Measurements from ENCODE around the gene ZC3H4. TPM values are rescaled to one million over a fixed set of nuclear protein-coding genes. Genes with fewer than 3 reads are reported as not detected.

ZC3H4 gene
- total and polyA plus RNA-seq, 9 of the 15 experiments (the other 6 are each of a cell fraction or from before 2014, with no cell fraction given), result 2.2 to 75.6 (median 18.3) TPM

DNA sequence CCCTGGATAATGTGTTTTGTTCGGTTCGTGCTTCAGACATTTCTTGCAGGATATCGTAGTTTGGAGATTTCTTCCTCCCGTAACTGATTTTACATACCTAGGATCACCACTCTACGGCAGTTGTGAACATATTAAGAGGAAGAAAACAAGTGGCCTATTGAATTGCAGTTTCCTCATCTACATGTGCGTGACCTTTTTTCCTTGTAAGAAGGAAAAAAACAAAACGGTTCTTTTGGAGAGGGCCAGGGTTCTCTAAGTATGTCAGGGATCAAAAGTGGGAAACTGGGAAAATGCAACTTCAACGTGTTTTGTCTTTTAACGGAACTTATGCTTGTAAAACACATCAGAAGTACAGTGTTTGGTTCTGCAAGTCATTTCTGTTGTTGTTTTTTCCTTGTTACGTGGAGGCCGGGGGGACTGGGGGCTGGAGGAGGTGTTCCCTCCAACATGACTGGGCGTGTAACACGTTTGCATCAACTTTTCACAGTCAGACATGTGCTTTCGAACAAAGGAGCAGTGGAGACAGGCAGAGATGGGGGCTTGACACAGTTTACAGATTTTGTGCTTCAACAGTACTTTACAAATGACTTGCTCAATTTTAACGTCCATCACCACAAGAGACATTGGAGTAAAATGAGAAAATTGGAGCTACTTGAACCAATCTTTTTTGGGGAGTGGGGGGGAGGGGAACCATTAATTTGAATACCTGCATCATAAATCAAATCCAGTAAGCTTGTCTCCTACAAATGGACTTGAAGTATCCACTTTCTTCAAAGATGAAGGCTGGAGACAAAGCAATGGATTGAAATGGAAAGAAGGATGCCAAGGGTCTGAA lies 3.8 kb downstream of the ZC3H4 start (continued):
- TF ChIP-seq, protein P1, sequence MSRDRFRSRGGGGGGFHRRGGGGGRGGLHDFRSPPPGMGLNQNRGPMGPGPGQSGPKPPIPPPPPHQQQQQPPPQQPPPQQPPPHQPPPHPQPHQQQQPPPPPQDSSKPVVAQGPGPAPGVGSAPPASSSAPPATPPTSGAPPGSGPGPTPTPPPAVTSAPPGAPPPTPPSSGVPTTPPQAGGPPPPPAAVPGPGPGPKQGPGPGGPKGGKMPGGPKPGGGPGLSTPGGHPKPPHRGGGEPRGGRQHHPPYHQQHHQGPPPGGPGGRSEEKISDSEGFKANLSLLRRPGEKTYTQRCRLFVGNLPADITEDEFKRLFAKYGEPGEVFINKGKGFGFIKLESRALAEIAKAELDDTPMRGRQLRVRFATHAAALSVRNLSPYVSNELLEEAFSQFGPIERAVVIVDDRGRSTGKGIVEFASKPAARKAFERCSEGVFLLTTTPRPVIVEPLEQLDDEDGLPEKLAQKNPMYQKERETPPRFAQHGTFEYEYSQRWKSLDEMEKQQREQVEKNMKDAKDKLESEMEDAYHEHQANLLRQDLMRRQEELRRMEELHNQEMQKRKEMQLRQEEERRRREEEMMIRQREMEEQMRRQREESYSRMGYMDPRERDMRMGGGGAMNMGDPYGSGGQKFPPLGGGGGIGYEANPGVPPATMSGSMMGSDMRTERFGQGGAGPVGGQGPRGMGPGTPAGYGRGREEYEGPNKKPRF (IDR thresholded peaks at IDR 0.05; ENCODE audit: low read depth, low read length), result no peak
- TF ChIP-seq KAT8 (IDR thresholded peaks at IDR 0.05; ENCODE audit: low read depth), result no peak
- no peak for TF ChIP-seq KLF10 (CRISPR knock-in tag; IDR thresholded peaks at IDR 0.05)
- TF ChIP-seq, protein P2, sequence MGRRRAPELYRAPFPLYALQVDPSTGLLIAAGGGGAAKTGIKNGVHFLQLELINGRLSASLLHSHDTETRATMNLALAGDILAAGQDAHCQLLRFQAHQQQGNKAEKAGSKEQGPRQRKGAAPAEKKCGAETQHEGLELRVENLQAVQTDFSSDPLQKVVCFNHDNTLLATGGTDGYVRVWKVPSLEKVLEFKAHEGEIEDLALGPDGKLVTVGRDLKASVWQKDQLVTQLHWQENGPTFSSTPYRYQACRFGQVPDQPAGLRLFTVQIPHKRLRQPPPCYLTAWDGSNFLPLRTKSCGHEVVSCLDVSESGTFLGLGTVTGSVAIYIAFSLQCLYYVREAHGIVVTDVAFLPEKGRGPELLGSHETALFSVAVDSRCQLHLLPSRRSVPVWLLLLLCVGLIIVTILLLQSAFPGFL (CRISPR knock-in tag; IDR thresholded peaks at IDR 0.05), result no peak
- peak; percentile 23; the same call in 1 of the 2 replicates for TF ChIP-seq PHF8 (IDR thresholded peaks at IDR 0.05; ENCODE audit: borderline replicate concordance, low read length)
- no peak for TF ChIP-seq RHOXF2B (CRISPR knock-in tag; conservative IDR thresholded peaks at IDR 0.05)

DNA sequence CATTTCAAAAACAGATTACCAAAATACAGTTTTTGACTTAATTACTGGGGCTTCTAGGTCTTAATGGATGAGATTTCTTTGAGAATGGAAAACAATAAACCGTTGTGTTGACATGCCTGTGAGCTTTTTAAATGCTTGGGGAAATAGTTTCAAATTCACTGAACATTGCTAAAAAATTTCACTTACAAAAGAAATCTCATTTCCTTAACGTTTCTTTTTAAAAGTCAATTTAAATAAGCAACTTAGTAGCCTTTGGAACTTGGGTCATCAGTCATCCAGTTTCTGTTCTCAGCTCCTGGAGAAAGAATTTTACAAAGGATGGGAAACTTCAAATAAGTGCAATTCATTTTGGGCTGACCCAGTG lies 4.4 kb downstream of the ZC3H4 start:
- 8% methylated on average over 2 of the region's 2 CpGs for WGBS (ENCODE audit: insufficient coverage, low coverage, missing lambda C conversion rate)
- intact Hi-C loops (cut with micrococcal nuclease) (no loop called here), in situ Hi-C loops (cut with MboI) (no loop called here)
- H3K4me3 ChIP-seq, result peak overlapping the region; percentile 89
- peak overlapping the region; percentile 88 for H3K4me2 ChIP-seq (ENCODE audit: insufficient read depth, low read length)
- CTCF ChIA-PET (ENCODE audit: low intra/inter-chr PET ratio), result no interaction called here
- H3K27me3 ChIP-seq (ENCODE audit: control insufficient read depth in 2 of 2, insufficient read depth in 2 of 2, low read length in 2 of 2), result no peaks in the 10 kb centered on the region
- no peaks in the 10 kb centered on the region for H3K9me3 ChIP-seq (replicated peaks; ENCODE audit: control insufficient read depth, insufficient read depth, low read depth, low read length)
- H3K9me1 ChIP-seq (ENCODE audit: control insufficient read depth, insufficient read depth, low read length), result no peaks in the 10 kb centered on the region
- H3K4me1 ChIP-seq (replicated peaks in 1 of 2; ENCODE audit: control insufficient read depth in 2 of 2, insufficient read depth in 2 of 2, low read length in 2 of 2), result peaks cover 12 to 43% of the 10 kb centered on the region in 2 experiments
- POLR2A ChIA-PET, result interaction anchor here (0.7 to 1.7 kb wide), 4 partner anchors 7 to 80 kb away, joined by 3 to 5 read pairs (median 4); no protein-coding TSS in a partner anchor
- ATAC-seq (no peak), FAIRE-seq (no peak), DNase-seq (ENCODE audit: extremely low read depth in 1 of 4, low spot score in 3 of 4) (no peak)
- peak overlapping the region in 1 of 2 experiments; percentile 99; a peak in 2 of 4 replicates for H3K9ac ChIP-seq (ENCODE audit: insufficient read depth in 1 of 2, low read depth in 2 of 2, low read length in 2 of 2)
- peak overlapping the region; percentile 96 for H3K27ac ChIP-seq (ENCODE audit: extremely low read depth, low read depth, low read length)
- H3K79me2 ChIP-seq (ENCODE audit: control insufficient read depth, insufficient read depth, low read length), result peaks cover 83% of the 10 kb centered on the region
- no peaks in the 10 kb centered on the region for H4K20me1 ChIP-seq (replicated peaks; ENCODE audit: control insufficient read depth, insufficient read depth, low read length)
- no peak overlapping the region for H2AFZ ChIP-seq (ENCODE audit: low read depth, low read length)
- no TSS peak for BruUV-seq (replicated peaks)
- peaks cover 48% of the 10 kb centered on the region for H3K36me3 ChIP-seq (ENCODE audit: control insufficient read depth, insufficient read depth, low read length)
- 0 out of 2 replicates have a peak, but pooled peaks have one; percentile 10 for TF ChIP-seq ADNP (tag; IDR thresholded peaks at IDR 0.05)
- 0 out of 4 replicates have a peak, but pooled peaks of 1 of the 2 experiments have one; percentile 41 for TF ChIP-seq ZNF639 (CRISPR knock-in tag; conservative IDR thresholded peaks at IDR 0.05 in 1 of 2, IDR thresholded peaks at IDR 0.05 in 1 of 2)
- TF ChIP-seq, protein P3, sequence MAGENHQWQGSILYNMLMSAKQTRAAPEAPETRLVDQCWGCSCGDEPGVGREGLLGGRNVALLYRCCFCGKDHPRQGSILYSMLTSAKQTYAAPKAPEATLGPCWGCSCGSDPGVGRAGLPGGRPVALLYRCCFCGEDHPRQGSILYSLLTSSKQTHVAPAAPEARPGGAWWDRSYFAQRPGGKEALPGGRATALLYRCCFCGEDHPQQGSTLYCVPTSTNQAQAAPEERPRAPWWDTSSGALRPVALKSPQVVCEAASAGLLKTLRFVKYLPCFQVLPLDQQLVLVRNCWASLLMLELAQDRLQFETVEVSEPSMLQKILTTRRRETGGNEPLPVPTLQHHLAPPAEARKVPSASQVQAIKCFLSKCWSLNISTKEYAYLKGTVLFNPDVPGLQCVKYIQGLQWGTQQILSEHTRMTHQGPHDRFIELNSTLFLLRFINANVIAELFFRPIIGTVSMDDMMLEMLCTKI (IDR thresholded peaks at IDR 0.05; ENCODE audit: partially characterized antibody), result no peak
- TF ChIP-seq ZNF644 (tag; IDR thresholded peaks at IDR 0.05; ENCODE audit: low read depth), result peak; percentile 20; the same call in 1 of the 2 replicates
